ENCODE measurements around the gene BTF3L4.

DNA sequence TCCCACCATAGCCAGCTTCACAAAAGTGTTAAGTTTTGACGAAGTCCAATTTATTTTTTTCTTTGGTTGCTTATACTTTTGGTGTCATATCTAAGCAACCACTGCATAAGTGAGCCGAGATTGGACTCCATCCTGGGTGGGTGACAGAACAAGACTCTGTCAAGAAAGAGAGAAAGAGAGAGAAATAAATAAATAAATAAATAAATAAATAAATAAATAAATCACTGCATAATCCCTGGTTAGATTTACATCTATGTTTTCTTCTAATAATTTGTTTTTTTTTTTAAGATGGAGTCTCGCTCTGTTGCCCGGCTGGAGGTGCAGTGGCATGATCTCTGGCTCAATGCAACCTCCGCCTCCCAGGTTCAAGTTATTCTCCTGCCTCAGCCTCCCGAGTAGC is 67.5 kb downstream of the BTF3L4 start:
- TF ChIP-seq, protein P1, sequence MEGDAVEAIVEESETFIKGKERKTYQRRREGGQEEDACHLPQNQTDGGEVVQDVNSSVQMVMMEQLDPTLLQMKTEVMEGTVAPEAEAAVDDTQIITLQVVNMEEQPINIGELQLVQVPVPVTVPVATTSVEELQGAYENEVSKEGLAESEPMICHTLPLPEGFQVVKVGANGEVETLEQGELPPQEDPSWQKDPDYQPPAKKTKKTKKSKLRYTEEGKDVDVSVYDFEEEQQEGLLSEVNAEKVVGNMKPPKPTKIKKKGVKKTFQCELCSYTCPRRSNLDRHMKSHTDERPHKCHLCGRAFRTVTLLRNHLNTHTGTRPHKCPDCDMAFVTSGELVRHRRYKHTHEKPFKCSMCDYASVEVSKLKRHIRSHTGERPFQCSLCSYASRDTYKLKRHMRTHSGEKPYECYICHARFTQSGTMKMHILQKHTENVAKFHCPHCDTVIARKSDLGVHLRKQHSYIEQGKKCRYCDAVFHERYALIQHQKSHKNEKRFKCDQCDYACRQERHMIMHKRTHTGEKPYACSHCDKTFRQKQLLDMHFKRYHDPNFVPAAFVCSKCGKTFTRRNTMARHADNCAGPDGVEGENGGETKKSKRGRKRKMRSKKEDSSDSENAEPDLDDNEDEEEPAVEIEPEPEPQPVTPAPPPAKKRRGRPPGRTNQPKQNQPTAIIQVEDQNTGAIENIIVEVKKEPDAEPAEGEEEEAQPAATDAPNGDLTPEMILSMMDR (IDR thresholded peaks at IDR 0.05), result no peak
- TF ChIP-seq EZH2 (IDR thresholded peaks at IDR 0.05), result no peak

All from neural progenitor cell (in vitro differentiated cells).